H1 (cell line): ENCODE results near the gene FADS3. TPM values are rescaled to one million over a fixed set of nuclear protein-coding genes. Genes with fewer than 3 reads are reported as not detected.
A peak's percentile ranks its signal among the peaks of the same experiment; 100 is the strongest.

Source experiments
- CTCF ChIA-PET: fragments of 300-600 bp; sonication (Branson Sonifier 250); formaldehyde crosslinking; loops from one replicate; lab custom pipeline; 2021; ENCODE audit not compliant: partially characterized antibody; lab: Charles Lee
- POLR2A ChIA-PET: fragments of 300-600 bp; sonication (Branson Sonifier 250); formaldehyde crosslinking; loops from one replicate; lab custom pipeline; 2021; ENCODE audit warnings: inconsistent platforms; ENCODE audit not compliant: partially characterized antibody; lab: Charles Lee
- DNase-seq, 2 experiments: peaks; one replicate each; pipeline versions ENCODE4 v3.0.0 to v3.0.0-alpha.2; 2010 to 2022; ENCODE audit warnings: low spot score in 2 of 2, low read depth in 1 of 2, mixed read lengths in 1 of 2
- FAIRE-seq: peaks from 2 replicates; lab custom pipeline; 2011; peaks lifted over from hg19 to GRCh38; lab: Jason Lieb, UNC
- H2AFZ ChIP-seq: 2 replicates; pipeline ENCODE4 v1.8.1; 2012; ENCODE audit warnings: low read length, inconsistent platforms
- H2AK5ac ChIP-seq: 2 replicates; pipeline ENCODE4 v1.6.1; 2013; ENCODE audit warnings: low read depth, low read length
- H2BK120ac ChIP-seq: replicated peaks from 2 replicates; pipeline ENCODE3; 2013; ENCODE audit warnings: low read depth, low read length, inconsistent platforms
- H2BK12ac ChIP-seq: 2 replicates; pipeline ENCODE4 v1.6.1; 2013; ENCODE audit warnings: low read depth, low read length
- H2BK15ac ChIP-seq: 2 replicates; pipeline ENCODE4 v1.6.1; 2013; ENCODE audit warnings: low read length
- H2BK20ac ChIP-seq: 2 replicates; pipeline ENCODE4 v1.6.1; 2013; ENCODE audit warnings: low read length
- H2BK5ac ChIP-seq: 2 replicates; pipeline ENCODE4 v1.6.1; 2013; ENCODE audit warnings: low read depth, low read length
- H3K14ac ChIP-seq: 2 replicates; pipeline ENCODE4 v1.6.1; 2013; ENCODE audit warnings: inconsistent platforms; ENCODE audit not compliant: insufficient read length
- H3K18ac ChIP-seq: 2 replicates; pipeline ENCODE4 v1.6.1; 2013; ENCODE audit warnings: low read length; ENCODE audit errors: extremely low read depth
- H3K23ac ChIP-seq: 2 replicates; pipeline ENCODE4 v1.6.1; 2013; ENCODE audit warnings: inconsistent platforms; ENCODE audit not compliant: insufficient read length
- H3K23me2 ChIP-seq: 2 replicates; pipeline ENCODE4 v1.6.1; 2013; ENCODE audit warnings: low read depth, low read length
- H3K27ac ChIP-seq: 2 replicates; pipeline ENCODE4 v1.6.1; 2011; ENCODE audit warnings: low read depth, low read length, inconsistent platforms
- H3K27me3 ChIP-seq, 4 experiments: replicated peaks in 1 of 4; 1 replicate in 1 of 4; 2 replicates in 3 of 4; pipeline versions ENCODE4 v1.6.1 to v1.8.1; 2011 to 2013; ENCODE audit warnings: low read length in 3 of 4, mild to moderate bottlenecking in 3 of 4, inconsistent platforms in 2 of 4, mixed read lengths in 2 of 4, moderate library complexity in 1 of 4; ENCODE audit not compliant: control insufficient read depth in 3 of 4, insufficient read depth in 3 of 4; ENCODE audit errors: extremely low read depth in 1 of 4
- H3K36me3 ChIP-seq, 4 experiments: 2 replicates each; pipeline versions ENCODE4 v1.6.1 to v1.8.1; 2011 to 2013; ENCODE audit warnings: mild to moderate bottlenecking in 4 of 4, low read length in 3 of 4, moderate library complexity in 2 of 4, control low read depth in 1 of 4, inconsistent platforms in 1 of 4; ENCODE audit not compliant: insufficient read depth in 4 of 4, control insufficient read depth in 2 of 4
- H3K4ac ChIP-seq: replicated peaks from 2 replicates; pipeline ENCODE3; 2013; ENCODE audit warnings: low read length, low read depth, mixed read lengths, inconsistent platforms; ENCODE audit not compliant: insufficient read length
- H3K4me1 ChIP-seq, 4 experiments: replicated peaks in 1 of 4; 1 replicate in 1 of 4; 2 replicates in 3 of 4; pipeline versions ENCODE4 v1.6.1 to v1.8.1; 2011 to 2013; ENCODE audit warnings: low read length in 3 of 4, inconsistent platforms in 2 of 4, mixed read lengths in 1 of 4; ENCODE audit not compliant: insufficient read depth in 4 of 4, control insufficient read depth in 3 of 4
- H3K4me2 ChIP-seq, 2 experiments: 2 replicates each; pipeline versions ENCODE4 v1.6.1 to v1.8.1; 2011 to 2013; ENCODE audit warnings: low read depth in 2 of 2, low read length in 2 of 2, control low read depth in 1 of 2, inconsistent platforms in 1 of 2, mild to moderate bottlenecking in 1 of 2; ENCODE audit not compliant: insufficient read depth in 1 of 2
- H3K4me3 ChIP-seq, 4 experiments: fragments of 200-600, 300-600 bp in 1 of 4; sonication (generic), shearing (Covaris generic), sonication (Bioruptor Twin) in 1 of 4; 2 replicates each; pipeline versions ENCODE4 v1.5.1 to v1.8.1; 2011 to 2016; ENCODE audit warnings: low read length in 4 of 4, low read depth in 3 of 4, control low read depth in 2 of 4, inconsistent platforms in 2 of 4, mild to moderate bottlenecking in 2 of 4, mixed read lengths in 1 of 4, moderate library complexity in 1 of 4; ENCODE audit not compliant: insufficient read depth in 2 of 4; ENCODE audit errors: extremely low read depth in 1 of 4
- H3K56ac ChIP-seq: replicated peaks from 2 replicates; pipeline ENCODE3; 2013; ENCODE audit warnings: low read depth, mild to moderate bottlenecking, mixed read lengths, low read length, inconsistent platforms; ENCODE audit not compliant: insufficient read length
- H3K79me1 ChIP-seq: 2 replicates; pipeline ENCODE4 v1.6.1; 2013; ENCODE audit warnings: low read depth, low read length, control low read depth
- H3K79me2 ChIP-seq, 2 experiments: 2 replicates each; pipeline versions ENCODE4 v1.6.1 to v1.8.1; 2012 to 2013; ENCODE audit warnings: low read length in 2 of 2, mild to moderate bottlenecking in 2 of 2, inconsistent platforms in 1 of 2; ENCODE audit not compliant: insufficient read depth in 2 of 2, control insufficient read depth in 1 of 2
- H3K9ac ChIP-seq, 4 experiments: replicated peaks in 1 of 4; 1 replicate in 1 of 4; 2 replicates in 3 of 4; pipeline versions ENCODE4 v1.6.1 to v1.8.1; 2011 to 2013; ENCODE audit warnings: low read depth in 3 of 4, low read length in 3 of 4, control low read depth in 2 of 4, mild to moderate bottlenecking in 2 of 4, moderate library complexity in 2 of 4, inconsistent platforms in 1 of 4; ENCODE audit errors: extremely low read depth in 1 of 4
- H3K9me3 ChIP-seq, 2 experiments: 2 replicates each; pipeline versions ENCODE4 v1.6.1 to v1.8.1; 2012 to 2013; ENCODE audit warnings: mild to moderate bottlenecking in 2 of 2, moderate library complexity in 2 of 2, control low read depth in 1 of 2, inconsistent platforms in 1 of 2, low read depth in 1 of 2, low read length in 1 of 2, mixed read lengths in 1 of 2; ENCODE audit not compliant: insufficient read depth in 2 of 2
- H4K20me1 ChIP-seq, 2 experiments: replicated peaks in 1 of 2; 2 replicates each; pipeline versions ENCODE3 to v1.8.1; 2011 to 2013; ENCODE audit warnings: inconsistent platforms in 2 of 2, low read length in 2 of 2, mild to moderate bottlenecking in 1 of 2; ENCODE audit not compliant: insufficient read depth in 2 of 2, control insufficient read depth in 1 of 2
- H4K5ac ChIP-seq: 2 replicates; pipeline ENCODE4 v1.6.1; 2013; ENCODE audit warnings: low read length, low read depth, mixed read lengths, inconsistent platforms; ENCODE audit not compliant: insufficient read length
- H4K8ac ChIP-seq: 2 replicates; pipeline ENCODE4 v1.8.0; 2013; ENCODE audit warnings: mild to moderate bottlenecking, moderate library complexity, low read length, inconsistent platforms; ENCODE audit not compliant: insufficient read depth; ENCODE audit errors: extremely low read depth
- H4K91ac ChIP-seq: replicated peaks from 2 replicates; pipeline ENCODE3; 2013; ENCODE audit warnings: low read length, mixed read lengths, inconsistent platforms; ENCODE audit not compliant: insufficient read length
- BCL11A ChIP-seq, 2 experiments: IDR thresholded peaks; one replicate each; pipeline ENCODE4 v1.6.1; 2011; ENCODE audit warnings: low read depth in 2 of 2, low read length in 2 of 2, mild to moderate bottlenecking in 2 of 2
- NRF1 ChIP-seq: IDR thresholded peaks from 2 replicates; pipeline ENCODE4 v1.6.1; 2011; ENCODE audit warnings: mild to moderate bottlenecking, low read depth, low read length, improper control_type of control experiment
- POLR2AphosphoS5 ChIP-seq: IDR thresholded peaks from 2 replicates; pipeline ENCODE4 v1.6.1; 2011; ENCODE audit warnings: low read depth, low read length
- SP1 ChIP-seq: IDR thresholded peaks from 2 replicates; pipeline ENCODE4 v1.6.1; 2011; ENCODE audit warnings: low read depth, low read length
- TAF1 ChIP-seq: IDR thresholded peaks from 2 replicates; pipeline ENCODE4 v1.6.1; 2011; ENCODE audit warnings: mild to moderate bottlenecking, low read depth, low read length
- WGBS, 2 experiments: shearing (Covaris generic) in 1 of 2; methylation state at CpG; one replicate each; pipeline versions ENCODE4 v1.1.6 to v1.1.7; 2013 to 2015; ENCODE audit warnings: low lambda C conversion rate in 2 of 2, mixed read lengths in 2 of 2, inconsistent platforms in 1 of 2, low coverage in 1 of 2, missing lambda C conversion rate in 1 of 2; ENCODE audit not compliant: insufficient replicate concordance in 2 of 2, insufficient coverage in 1 of 2, insufficient read length in 1 of 2; ENCODE audit errors: extremely low coverage in 1 of 2, missing lambda C conversion rate in 1 of 2; 5-methylcytosine and 5-hydroxymethylcytosine counted together
- polyA plus RNA-seq, 7 experiments: library from polyadenylated mRNA; depleted of rRNA in 3 of 7; stranded (reverse) in 5 of 7; unstranded in 2 of 7; fragments of >200 nt in 5 of 7; fragments of 200-250 nt in 2 of 7; gene quantifications; 1 replicate in 5 of 7; 2 replicates in 1 of 7; 4 replicates in 1 of 7; pipeline versions ENCODE4 v1.2.1 to v1.2.3, GENCODE V29; 2011 to 2013; ENCODE audit warnings: missing spikeins in 2 of 7, mixed read lengths in 2 of 7
- total RNA-seq: library from RNA; stranded (reverse); fragmentation: NEBNext Ultra II Directional; extraction: Animal tissue kit (Norgen Biotek cat#: 25700); gene quantifications from 2 replicates; pipeline ENCODE4 v1.2.1, GENCODE V29; 2021

FADS3 gene
- total and polyA plus RNA-seq, 2 of the 8 experiments (the other 6 are each of a cell fraction or from before 2014, with no cell fraction given): 43.8 to 76.3 TPM

- CTCF ChIA-PET: interaction anchor here (0.6 to 23.2 kb wide), 20 partner anchors 8 to 316 kb away, joined by 3 to 658 read pairs (median 8); partner anchors contain the start of genes BEST1 and RAB3IL1
- Histone ChIP-seq H2BK12ac (no peak overlapping the region), H4K5ac (peak overlapping the region; percentile 4), H3K4me2 (peak overlapping the region; percentile 27 to 77; a peak in 3 of 4 replicates), H2BK15ac (peak overlapping the region; percentile 73; the same call in 1 of the 2 replicates), H3K27ac (no peak overlapping the region), H3K4me1 (peaks cover 0 to 31% (median 19%) of the 10 kb centered on the region in 4 experiments; a peak in 6 of 7 replicates), H4K20me1 (no peaks in the 10 kb centered on the region), H4K8ac (peak overlapping the region; percentile 87), H3K9ac (peak overlapping the region in 1 of 4 experiments; percentile 39; a peak in 2 of 7 replicates), H3K79me2 (no peaks in the 10 kb centered on the region), H3K56ac (no peak overlapping the region), H3K4ac (peak overlapping the region; percentile 97), H2AK5ac (no peak overlapping the region), H2BK5ac (peak overlapping the region; percentile 86; the same call in 1 of the 2 replicates), H3K9me3 (no peaks in the 10 kb centered on the region), H3K36me3 (no peaks in the 10 kb centered on the region), H2AFZ (peak overlapping the region; percentile 98), H3K23me2 (no peaks in the 10 kb centered on the region), H3K27me3 (no peaks in the 10 kb centered on the region), H3K79me1 (no peaks in the 10 kb centered on the region), H3K4me3 (peak overlapping the region in 2 of 4 experiments; percentile 26 to 51; a peak in 4 of 8 replicates), H3K14ac (no peak overlapping the region), H3K18ac (peak overlapping the region; percentile 72), H2BK120ac (no peak overlapping the region), H2BK20ac (no peak overlapping the region), H4K91ac (peak overlapping the region; percentile 97), H3K23ac (no peak overlapping the region)
- peak in 1 of 2 experiments; percentile 90 for DNase-seq
- 30% methylated on average over 17 of the region's 19 CpGs; no CpG with 5 or more reads in 1 of the 2 experiments for WGBS, 2 experiments
- no peak for FAIRE-seq
- no peak for TF ChIP-seq BCL11A (IDR thresholded peaks at IDR 0.05; ENCODE audit: low read depth in 2 of 2, low read length in 2 of 2)
- 0 out of 2 replicates have a peak, but pooled peaks have one; percentile 22 for TF ChIP-seq SP1
- 0 out of 2 replicates have a peak, but pooled peaks have one; percentile 33 for TF ChIP-seq TAF1
- TF ChIP-seq NRF1: no peak
- peak; percentile 31; the same call in 1 of the 2 replicates for TF ChIP-seq POLR2AphosphoS5
- POLR2A ChIA-PET: interaction anchor here (0.7 to 15.5 kb wide), 9 partner anchors 12 to 107 kb away, joined by 3 to 137 read pairs (median 4); partner anchors contain the start of genes BEST1, FADS3 and FTH1
Observed at GRCh38 chr11:61904539-61905048, 13.2 kb upstream of the FADS3 start.
